ENCODE results near the gene SGMS1.
"Not testable (repeated sequence)": the region's sequence is repeated elsewhere in the genome, so short reads cannot be mapped to it uniquely, and the experiment has no call there.

Gene SGMS1

GRCh38 chr10:50510517-50511473, 113.0 kb downstream of the SGMS1 start:
- TF ChIP-seq SUZ12 (IDR thresholded peaks at IDR 0.05; ENCODE audit: extremely low read depth, insufficient read depth, insufficient read length) = no peak
- Histone ChIP-seq H3K9me3 (ENCODE audit: insufficient read depth, low read length) (no peaks in the 10 kb centered on the region), H3K4me3 (ENCODE audit: insufficient read length, low read depth) (no peak overlapping the region), H3K9ac (ENCODE audit: insufficient read length, low read depth) (no peak overlapping the region), H3K4me1 (ENCODE audit: insufficient read depth, insufficient read length) (no peaks in the 10 kb centered on the region), H3K27me3 (ENCODE audit: insufficient read depth, insufficient read length) (no peaks in the 10 kb centered on the region), H3K36me3 (ENCODE audit: insufficient read depth, insufficient read length, low read length) (no peaks in the 10 kb centered on the region)
- DNase-seq (ENCODE audit: low read depth, low spot score) = no peak

- Histone ChIP-seq H3K36me3 (ENCODE audit: insufficient read depth, insufficient read length, low read length) (no peaks in the 10 kb centered on the region), H3K9me3 (ENCODE audit: insufficient read depth, low read length) (no peaks in the 10 kb centered on the region), H3K4me3 (ENCODE audit: insufficient read length, low read depth) (no peak overlapping the region), H3K9ac (ENCODE audit: insufficient read length, low read depth) (no peak overlapping the region), H3K27me3 (ENCODE audit: insufficient read depth, insufficient read length) (no peaks in the 10 kb centered on the region), H3K4me1 (ENCODE audit: insufficient read depth, insufficient read length) (no peaks in the 10 kb centered on the region)
- TF ChIP-seq YY1 (IDR thresholded peaks at IDR 0.05; ENCODE audit: insufficient read depth, insufficient read length) (no peak), ZNF274 (IDR thresholded peaks at IDR 0.05; ENCODE audit: low read depth, low read length) (no peak), SUZ12 (IDR thresholded peaks at IDR 0.05; ENCODE audit: extremely low read depth, insufficient read depth, insufficient read length) (no peak)
- DNase-seq (ENCODE audit: low read depth, low spot score) = no peak
Observed at GRCh38 chr10:50508315-50509051, 115.3 kb downstream of the SGMS1 start.

- no peaks in the 10 kb centered on the region for H3K9me3 ChIP-seq (ENCODE audit: insufficient read depth, low read length)
- H3K4me1 ChIP-seq (ENCODE audit: insufficient read depth, insufficient read length) = no peaks in the 10 kb centered on the region
- H3K9ac ChIP-seq (ENCODE audit: insufficient read length, low read depth) = no peak overlapping the region
- H3K4me3 ChIP-seq (ENCODE audit: insufficient read length, low read depth) = no peak overlapping the region
- TF ChIP-seq ZNF274 (IDR thresholded peaks at IDR 0.05; ENCODE audit: low read depth, low read length) (no peak), YY1 (IDR thresholded peaks at IDR 0.05; ENCODE audit: insufficient read depth, insufficient read length) (no peak), SUZ12 (IDR thresholded peaks at IDR 0.05; ENCODE audit: extremely low read depth, insufficient read depth, insufficient read length) (no peak)
- H3K27me3 ChIP-seq (ENCODE audit: insufficient read depth, insufficient read length) = no peaks in the 10 kb centered on the region
- H3K36me3 ChIP-seq (ENCODE audit: insufficient read depth, insufficient read length, low read length) = no peaks in the 10 kb centered on the region
- no peak for DNase-seq (ENCODE audit: low read depth, low spot score)
Observed at GRCh38 chr10:50506861-50507573, 116.7 kb downstream of the SGMS1 start.

- Histone ChIP-seq H3K9me3 (ENCODE audit: insufficient read depth, low read length) (no peaks in the 10 kb centered on the region), H3K36me3 (ENCODE audit: insufficient read depth, insufficient read length, low read length) (no peaks in the 10 kb centered on the region), H3K4me3 (ENCODE audit: insufficient read length, low read depth) (no peak overlapping the region), H3K27me3 (ENCODE audit: insufficient read depth, insufficient read length) (no peaks in the 10 kb centered on the region), H3K9ac (ENCODE audit: insufficient read length, low read depth) (no peak overlapping the region), H3K4me1 (ENCODE audit: insufficient read depth, insufficient read length) (peaks cover 2% of the 10 kb centered on the region)
- no peak for DNase-seq (ENCODE audit: low read depth, low spot score)
- TF ChIP-seq ZNF274 (IDR thresholded peaks at IDR 0.05; ENCODE audit: low read depth, low read length) (no peak), SUZ12 (IDR thresholded peaks at IDR 0.05; ENCODE audit: extremely low read depth, insufficient read depth, insufficient read length) (no peak), YY1 (IDR thresholded peaks at IDR 0.05; ENCODE audit: insufficient read depth, insufficient read length) (no peak)
Observed at GRCh38 chr10:50504389-50504788, 119.4 kb downstream of the SGMS1 start.

GRCh38 chr10:50503661-50504320, 120.0 kb downstream of the SGMS1 start:
- H3K27me3 ChIP-seq (ENCODE audit: insufficient read depth, insufficient read length) = no peaks in the 10 kb centered on the region
- no peak overlapping the region for H3K4me3 ChIP-seq (ENCODE audit: insufficient read length, low read depth)
- no peaks in the 10 kb centered on the region for H3K36me3 ChIP-seq (ENCODE audit: insufficient read depth, insufficient read length, low read length)
- TF ChIP-seq YY1 (IDR thresholded peaks at IDR 0.05; ENCODE audit: insufficient read depth, insufficient read length) (no peak), ZNF274 (IDR thresholded peaks at IDR 0.05; ENCODE audit: low read depth, low read length) (no peak), SUZ12 (IDR thresholded peaks at IDR 0.05; ENCODE audit: extremely low read depth, insufficient read depth, insufficient read length) (no peak)
- no peak for DNase-seq (ENCODE audit: low read depth, low spot score)
- H3K9me3 ChIP-seq (ENCODE audit: insufficient read depth, low read length) = no peaks in the 10 kb centered on the region
- no peak overlapping the region for H3K9ac ChIP-seq (ENCODE audit: insufficient read length, low read depth)
- H3K4me1 ChIP-seq (ENCODE audit: insufficient read depth, insufficient read length) = peaks cover 2% of the 10 kb centered on the region

GRCh38 chr10:50503156-50503555, 120.6 kb downstream of the SGMS1 start:
- DNase-seq (ENCODE audit: low read depth, low spot score); H3K9ac ChIP-seq (ENCODE audit: insufficient read length, low read depth); H3K4me1 ChIP-seq (ENCODE audit: insufficient read depth, insufficient read length); H3K4me3 ChIP-seq (ENCODE audit: insufficient read length, low read depth); H3K9me3 ChIP-seq (ENCODE audit: insufficient read depth, low read length); H3K36me3 ChIP-seq (ENCODE audit: insufficient read depth, insufficient read length, low read length); H3K27me3 ChIP-seq (ENCODE audit: insufficient read depth, insufficient read length): not testable (repeated sequence)

Data from NT2/D1 (cell line).